GM19025 (cell line): ENCODE data around the gene ARHGEF4.

Source experiments
- ATAC-seq: cut with Tn5 transposase; IDR thresholded peaks from one replicate; pipeline ENCODE4 v1.9.1; 2021; ENCODE audit warnings: mild to moderate bottlenecking, low read depth, moderate library complexity; ENCODE audit not compliant: unreplicated experiment

ARHGEF4 gene

DNA sequence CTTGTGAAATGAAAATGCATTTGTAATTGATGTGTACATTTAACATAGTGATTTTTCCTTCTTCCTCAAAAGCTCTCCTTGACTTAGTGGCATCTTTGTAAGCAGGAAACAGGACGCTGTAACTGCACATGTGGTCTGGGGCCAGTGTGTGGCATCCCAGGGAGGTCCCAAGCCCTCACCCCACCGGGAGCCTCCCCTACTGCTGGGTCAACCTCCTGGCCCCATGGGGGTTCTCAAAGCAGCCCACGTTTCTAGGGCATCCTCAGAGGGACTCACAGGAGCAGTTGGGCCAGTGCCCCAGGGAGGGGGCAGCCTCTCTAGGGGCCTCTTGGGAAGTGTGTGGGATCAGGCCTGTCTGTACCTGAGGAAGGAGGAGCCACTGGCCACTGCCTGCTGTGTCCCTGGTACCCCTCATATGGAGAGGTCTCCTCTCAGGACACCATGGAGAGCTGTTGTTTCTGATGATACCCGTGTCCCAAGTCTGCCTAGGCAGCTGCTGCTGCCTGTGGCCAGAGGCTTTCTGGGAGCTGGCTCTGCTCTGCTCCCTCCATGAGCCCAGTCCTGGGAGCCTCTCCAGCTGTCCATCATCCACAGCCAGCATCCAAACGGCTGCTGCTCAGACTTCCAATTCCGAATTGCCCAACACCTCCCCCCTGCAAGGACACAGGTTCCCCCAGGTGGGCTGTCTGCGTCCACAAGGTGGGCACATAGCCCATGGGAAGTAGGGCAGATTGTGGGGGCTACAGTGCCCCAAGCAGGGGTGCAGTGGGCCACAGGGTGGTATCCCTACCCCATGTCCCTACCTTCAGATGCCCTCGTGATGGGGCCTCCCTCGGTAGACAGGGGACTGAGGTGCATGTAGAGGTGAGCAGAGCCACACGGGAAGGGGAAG is 13.4 kb downstream of the ARHGEF4 start:
- ATAC-seq, result no peak

DNA sequence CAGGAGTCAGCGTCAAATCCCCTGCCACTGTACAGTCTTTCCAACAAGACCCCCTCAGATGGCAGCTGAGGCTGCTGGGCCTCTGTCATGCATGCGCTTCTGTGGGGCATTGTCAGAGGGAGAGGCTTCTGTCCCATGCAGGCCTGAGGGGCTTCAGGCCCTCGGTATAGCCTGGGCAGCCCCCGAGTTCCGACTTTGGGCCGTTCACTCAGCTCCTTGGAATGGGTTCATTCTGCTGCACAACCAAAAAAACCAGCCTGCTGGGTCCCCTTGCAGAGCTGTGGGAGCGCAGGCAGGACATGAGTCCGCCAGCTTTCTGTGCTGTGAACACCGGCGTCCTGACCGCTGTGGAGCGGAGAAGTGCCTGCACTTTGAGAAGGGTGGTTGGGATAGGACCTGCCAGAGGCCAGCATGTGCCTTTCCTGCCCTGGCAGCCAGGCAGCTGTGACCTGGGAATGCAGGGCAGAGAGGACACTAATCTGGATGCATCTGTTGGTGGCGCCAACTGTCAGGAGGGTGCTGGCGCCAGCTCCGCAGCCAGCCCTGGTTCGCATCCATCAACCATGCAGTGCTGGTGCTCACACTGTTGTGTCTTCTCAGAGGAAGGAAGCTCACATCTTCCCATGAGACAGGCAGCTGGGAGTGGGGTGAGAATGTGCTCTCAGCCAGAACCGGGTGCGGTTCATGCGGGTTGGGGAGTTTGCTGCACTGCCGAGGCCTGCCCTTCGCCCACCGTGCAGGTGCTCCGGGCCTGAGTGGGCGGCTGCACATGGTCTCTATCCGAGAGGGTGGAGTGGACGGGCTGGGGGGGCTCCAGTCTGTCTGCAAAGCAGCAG is 14.3 kb downstream of the ARHGEF4 start:
- no peak for ATAC-seq

DNA sequence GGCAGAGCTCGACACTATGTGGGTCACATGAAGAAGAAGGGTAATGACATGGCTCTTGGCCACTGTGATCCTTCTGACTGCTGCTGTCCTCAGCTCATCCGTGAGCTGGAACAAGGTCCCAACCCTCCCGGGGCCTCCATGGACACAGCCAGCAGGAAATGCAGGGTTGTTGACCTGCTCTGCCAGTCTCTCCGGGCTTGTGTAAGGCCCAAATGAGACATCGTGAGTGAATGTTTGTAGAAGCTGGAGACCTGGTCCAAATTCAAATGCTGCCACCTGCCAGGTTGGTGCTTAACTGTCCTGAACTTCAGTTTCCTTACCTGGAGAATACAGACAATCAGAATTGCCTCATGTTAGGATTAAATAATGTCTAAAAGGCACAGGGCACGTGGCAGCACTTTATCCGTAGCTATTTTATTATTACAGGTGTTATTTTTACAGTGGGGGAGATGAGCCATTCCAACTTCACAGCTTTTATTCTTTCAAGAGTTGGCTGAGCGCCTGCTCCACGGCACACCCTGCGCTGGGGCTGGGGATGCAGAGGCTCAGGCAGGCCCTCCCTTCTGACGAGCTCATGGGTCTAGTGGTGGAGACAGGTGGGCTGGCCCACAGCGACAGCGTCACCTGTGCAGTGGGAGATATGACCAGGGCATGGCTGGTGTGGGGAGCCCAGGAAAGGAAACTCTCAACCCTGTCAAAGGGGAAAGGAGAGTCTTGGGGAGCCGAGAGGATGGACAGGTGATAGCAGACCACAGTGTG is 15.1 kb downstream of the ARHGEF4 start:
- ATAC-seq, result no peak

DNA sequence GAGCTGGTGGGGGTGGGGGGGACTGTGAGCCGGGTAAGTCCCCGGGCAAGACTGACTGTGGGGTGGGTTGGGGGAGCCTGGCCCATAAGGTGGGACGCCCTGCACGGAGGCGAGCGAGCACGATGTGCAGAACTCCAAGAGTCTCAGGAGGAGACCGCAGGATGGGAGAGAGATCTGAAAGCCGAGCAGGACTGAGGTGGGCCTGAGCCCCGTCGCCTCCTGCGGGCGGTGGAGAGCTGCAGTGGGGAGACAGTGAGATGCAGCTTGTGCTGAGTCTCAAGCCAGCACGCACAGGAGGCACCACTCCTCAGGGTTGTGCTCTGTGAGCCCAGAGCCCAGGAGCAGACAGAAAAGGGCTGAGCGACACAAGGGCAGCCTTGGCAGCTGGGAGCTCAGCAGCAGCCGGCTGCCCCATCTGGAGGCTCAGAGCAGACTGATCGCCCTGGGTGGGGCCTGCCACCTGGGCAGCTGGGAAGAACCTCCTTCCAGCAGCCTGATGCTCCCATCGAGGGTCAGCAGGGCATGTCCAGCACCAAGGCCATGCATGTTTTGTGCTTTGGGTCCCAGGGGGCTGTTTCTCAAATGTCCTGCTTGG is 15.9 kb downstream of the ARHGEF4 start:
- no peak for ATAC-seq

DNA sequence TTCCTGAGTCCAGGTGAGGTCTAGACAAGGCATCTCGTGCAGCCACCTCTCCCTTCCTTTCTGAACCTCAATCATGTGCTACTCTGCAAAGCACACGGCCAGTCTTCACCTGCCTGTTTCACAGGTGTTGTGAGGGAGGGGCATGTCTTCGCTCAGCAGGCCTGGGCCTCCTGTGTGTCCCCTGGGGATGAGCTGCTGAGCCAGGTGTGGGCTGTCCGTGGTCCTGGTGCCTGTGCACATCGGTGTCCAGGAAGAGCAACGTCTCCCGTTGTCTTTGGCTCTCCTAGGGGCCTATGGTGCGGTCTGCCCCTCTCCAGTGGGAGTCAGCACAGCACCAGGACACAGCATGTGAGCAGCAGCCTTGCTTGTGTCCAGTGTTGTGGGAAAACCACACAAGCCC is 16.7 kb downstream of the ARHGEF4 start:
- ATAC-seq, result no peak

DNA sequence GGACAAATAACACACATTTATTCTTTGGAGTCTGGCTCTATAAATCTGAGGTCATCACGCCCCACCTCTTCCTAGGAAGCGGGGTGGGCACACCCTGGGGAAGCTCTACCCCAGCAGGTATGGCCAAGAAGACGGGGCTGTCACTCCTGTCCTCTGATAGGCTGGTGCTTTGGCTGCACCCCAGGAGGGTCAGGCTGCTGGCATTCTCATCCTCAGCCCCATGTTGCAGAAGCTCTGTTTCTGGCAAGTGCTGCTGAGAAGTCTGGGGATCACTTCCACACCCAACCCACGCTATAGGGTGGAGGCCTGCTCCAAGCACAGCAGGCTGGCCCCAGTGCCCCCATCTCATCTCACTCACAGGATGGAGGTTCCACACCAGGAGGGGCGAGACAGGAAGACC is 17.6 kb downstream of the ARHGEF4 start:
- ATAC-seq, result no peak

DNA sequence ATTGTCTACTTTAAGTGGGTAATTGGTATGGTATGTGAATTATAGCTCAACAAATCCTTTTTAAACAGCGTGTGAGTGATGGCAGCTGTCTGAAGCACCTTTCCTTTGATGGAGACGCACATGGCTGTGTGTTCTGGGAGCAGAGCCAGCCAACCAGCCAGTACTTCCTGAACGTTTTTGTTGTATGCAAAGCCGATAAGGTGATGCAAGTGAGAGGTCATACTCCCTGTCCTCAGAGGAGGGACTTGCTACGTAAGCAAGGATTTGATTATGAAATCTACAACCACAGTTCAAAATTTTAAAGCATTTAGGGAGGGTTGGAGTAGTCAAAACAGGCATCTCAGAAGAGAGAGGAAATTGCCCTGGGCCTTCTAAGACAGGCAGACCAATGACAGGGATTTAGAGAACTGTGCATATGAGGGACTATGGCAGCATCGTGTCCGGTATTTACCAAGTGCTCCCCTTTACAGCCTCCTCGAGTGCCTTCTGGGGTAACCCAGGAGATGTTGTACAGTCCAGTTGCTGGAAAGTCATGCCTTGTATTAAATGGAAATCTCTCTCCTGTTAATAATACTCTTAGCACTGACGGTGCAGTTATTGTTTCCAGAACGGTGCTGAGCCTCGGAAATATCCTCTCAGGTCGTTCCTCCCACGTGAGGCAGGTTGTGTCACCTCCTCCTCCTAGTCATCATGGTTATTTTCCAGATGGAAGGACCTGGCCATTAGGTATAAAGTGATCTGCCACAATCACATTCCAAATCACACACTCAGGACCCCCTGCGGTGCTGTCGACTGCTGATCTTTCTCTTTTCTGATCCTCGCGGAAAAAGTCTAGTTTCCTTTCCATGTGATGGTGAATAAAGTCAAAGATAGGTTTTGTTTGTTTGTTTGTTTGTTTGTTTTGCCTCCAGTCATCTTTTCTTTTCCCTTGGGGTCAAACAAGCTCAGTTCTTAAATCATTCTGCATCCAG is 28.4 kb downstream of the ARHGEF4 start:
- ATAC-seq, result no peak

DNA sequence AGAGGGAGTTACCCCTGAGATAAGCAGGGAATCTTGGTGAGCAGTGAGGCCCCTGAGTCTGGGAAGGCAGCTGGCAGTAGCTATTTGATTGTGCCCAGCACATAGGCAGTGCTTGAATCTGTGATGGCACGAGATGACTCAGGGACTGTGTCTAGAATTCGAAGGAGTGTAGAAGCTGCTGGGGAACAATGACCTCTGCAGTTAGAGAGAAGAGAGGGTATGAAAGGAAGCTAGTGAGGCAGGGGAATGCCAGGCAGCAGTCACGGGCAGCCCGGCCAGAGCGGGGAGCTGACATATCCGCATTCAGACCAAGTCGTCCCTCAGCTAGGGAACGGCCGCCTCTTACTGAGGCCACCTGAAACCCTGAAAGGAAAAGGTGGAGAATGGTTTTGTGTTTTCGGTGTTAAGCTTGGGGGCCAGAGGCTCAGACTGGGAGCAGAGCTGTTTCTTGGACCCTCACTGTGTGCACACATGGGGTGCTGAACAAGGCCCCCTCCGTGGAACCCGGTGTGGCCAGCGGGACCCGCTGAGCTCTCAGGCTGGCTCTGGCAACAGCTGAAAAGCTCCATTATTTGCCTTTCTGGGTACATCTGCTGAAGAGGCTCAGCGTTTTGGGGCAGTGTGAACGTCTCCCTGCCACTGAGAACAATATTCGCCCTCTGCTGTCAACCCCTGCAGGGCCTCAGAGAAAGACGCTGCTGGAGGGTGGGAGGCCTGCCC is 32.9 kb downstream of the ARHGEF4 start:
- no peak for ATAC-seq

DNA sequence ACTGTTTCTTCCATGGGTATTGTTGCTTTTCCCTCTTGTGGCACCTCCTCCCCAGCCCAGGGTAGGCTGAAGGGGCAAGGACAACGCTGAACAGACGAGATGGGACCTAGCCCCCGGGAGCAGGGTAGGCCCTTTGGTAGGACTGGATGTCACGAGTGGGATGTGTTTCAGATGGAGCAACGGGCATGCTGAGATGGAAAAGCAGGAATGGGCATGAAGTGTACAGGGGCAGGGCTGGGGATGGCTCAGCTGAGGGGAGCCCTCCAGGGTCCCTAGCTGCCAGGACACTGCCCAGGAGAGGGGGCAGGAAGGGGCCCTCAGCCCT is 33.4 kb downstream of the ARHGEF4 start:
- ATAC-seq, result no peak

DNA sequence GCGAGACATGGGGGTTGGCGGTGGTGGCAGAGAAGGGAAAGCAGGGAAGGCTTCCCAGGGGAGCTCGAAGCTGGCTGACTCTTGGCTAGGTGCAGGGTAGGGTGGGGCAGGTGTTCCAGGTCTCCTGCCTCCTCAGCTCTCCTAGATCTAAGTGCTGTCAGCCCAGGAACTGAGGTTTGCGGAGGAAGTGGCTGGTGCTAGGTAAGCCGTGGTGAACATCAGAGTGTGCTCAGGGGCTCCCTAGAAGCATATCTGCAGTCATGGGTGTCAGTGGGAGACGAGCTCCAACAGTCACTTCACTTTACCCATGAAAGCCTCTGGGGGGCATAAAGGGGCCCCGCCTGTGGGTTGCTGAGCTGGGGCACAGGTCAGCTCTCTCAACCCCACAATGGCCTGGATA is 34.1 kb downstream of the ARHGEF4 start:
- ATAC-seq, result no peak

DNA sequence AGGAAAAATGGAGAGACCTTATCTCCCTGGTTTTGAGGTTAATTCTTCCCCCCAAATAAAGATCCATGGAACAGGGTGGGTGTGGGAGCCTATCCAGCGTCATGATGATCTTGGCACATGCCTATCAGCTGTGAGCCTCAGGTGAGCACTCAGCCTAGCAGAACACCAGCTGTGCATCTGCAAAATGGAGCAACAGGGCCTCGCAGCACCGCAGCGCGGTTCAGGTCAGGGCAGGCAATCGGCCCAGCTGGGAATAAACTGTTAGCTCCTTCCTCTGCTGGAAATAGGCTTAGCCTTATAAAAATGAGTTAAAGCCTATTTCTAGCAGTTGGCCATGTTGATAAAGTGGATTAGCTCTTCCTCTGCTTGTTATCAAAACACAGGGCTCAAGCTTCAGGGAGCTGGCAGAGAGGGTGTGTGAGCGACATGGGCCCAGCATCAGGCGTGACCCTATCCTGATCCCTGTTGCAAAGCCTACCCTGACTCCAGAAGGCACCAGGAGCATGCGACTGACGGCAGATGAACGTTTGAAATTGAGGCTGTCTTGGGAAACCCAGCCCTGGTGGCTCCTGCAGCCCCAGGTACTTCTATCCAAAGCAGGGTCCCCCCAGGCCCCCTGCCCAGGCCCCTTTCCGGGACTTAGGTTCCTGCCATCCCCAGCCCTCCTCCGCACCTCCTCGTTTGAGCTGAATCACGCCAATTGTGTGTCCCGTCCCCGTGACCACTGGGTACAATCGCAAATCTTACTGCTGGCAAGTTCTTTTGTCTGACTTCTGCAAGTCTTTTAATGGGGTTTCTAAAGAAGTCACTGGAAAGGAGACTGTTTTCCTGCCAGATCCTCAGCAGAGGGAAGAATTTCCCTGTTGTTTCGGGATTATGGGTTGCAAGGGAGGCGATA is 35.4 kb downstream of the ARHGEF4 start:
- ATAC-seq, result no peak

DNA sequence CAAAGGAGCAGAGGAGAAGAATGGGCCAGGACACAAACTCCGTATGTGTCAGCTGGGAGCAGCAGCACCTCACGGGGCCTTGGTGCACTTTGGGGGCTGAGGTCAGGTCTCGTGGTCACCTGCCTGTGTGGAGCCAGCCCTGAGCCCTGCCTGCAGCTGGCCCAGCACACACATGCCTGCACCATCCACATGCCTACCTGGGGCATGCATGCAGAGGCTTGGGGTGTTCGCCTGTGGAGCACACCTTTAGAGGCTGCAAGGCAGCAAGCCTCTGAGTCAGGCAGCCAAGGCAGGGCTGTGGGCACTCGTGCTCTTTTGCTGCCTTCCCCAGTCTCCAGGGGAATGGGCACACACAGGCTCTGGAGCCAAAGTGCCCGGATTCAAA is 36.0 kb downstream of the ARHGEF4 start:
- ATAC-seq, result no peak

DNA sequence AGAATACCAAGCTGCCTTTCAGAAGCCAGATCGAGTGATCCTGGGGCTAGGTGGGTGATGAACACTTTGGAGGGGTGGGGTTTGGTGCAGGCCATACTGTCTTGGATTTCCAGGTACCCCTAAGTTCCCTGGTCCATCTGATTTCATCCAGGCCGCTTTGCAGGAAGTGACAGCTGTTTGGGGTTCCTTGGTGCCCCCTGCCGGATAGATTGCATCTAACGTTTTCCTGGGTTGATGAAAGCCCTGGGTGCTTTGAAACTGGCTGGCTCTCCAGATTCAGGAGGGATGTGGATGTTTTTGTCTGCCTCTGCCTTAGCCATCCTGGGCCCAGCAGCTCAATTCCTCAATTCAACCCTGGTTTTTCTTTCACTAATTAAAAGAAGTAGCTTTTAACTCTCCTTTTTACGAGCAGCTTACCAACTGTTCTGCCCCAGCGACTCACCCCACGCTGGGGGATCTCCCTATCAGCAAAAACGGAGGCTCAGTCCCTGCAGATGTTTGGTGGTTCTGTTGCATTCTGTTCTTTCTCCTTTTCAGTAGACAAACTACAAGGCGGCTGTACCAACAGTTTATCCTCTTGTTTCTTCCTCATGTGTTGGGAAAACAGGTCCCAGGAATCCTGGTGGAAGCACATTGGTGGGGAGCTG is 37.1 kb downstream of the ARHGEF4 start:
- peak; percentile 80 for ATAC-seq

DNA sequence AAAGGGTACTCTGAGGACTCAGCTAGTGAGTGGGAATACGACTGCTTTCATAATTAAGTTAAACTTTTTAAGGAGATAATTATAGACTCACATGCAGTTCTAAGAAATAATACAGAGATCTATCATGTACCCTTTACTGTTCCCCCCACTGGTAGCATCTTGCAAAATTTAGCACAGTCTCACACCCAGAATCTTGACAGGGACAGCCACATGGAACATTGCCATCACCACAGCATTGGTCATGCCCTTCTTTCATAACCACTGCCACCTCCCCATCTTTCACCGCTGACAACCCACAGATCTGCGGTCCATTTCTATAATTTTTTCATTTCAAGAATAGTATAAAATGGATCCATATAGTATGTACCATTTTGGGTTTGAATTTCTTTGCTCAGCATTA is 37.8 kb downstream of the ARHGEF4 start:
- no peak for ATAC-seq

DNA sequence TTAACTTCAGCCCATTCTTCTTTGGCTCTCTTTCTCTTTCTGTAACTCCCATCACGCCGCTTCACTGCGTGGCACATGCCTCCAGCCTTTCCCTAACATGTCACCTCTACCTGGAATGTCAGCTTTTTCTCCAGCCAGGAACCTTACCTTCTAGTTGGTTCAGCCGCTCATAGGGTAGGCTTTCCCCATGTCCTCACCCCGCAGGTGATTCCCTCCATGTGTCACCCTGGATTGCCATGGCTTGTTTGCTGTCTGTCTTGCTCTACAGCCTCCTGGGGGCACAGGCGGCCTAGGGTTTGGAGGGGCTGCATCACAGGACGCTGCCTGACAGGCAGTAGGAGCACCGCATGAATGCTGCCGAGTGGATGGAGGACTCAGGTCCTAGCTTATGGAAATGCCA is 39.2 kb downstream of the ARHGEF4 start:
- ATAC-seq, result no peak

DNA sequence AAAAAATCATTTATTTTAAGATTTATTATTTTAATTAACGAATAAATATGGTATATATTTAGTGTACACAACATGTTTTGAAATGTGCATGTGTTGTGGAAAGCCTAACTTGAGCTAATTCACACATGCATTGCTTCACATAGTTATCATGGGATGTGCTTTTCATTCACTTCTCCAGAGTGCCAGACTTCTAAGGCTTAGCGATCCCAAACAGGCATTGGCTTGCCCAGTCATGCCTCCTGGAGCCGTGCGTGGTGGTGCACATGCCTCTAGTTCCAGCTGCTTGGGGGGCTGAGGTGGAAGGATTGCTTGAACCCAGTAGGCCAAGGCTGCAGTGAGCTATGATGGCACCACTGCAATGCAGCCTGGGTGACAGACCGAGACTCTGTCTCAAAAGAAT is 40.5 kb downstream of the ARHGEF4 start:
- ATAC-seq, result no peak

DNA sequence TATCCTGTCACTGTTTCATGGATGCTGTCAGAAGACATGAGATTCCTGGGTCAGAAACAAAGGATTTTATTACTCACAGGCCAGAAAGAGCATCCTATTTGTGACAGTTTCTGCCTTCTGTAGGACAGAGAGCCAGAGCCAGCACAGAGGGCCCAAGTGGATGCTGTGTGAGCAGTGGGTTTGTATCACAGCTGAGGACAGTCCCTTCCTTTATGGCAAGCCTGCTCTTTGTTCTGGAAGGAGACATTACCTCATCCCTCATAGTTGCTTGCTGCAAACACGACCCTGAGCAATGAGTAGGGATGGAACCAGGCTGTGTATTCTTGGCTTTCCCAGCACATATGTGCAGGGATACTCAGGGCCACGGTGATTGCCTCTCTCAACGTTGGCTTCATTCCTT is 41.6 kb downstream of the ARHGEF4 start:
- no peak for ATAC-seq

DNA sequence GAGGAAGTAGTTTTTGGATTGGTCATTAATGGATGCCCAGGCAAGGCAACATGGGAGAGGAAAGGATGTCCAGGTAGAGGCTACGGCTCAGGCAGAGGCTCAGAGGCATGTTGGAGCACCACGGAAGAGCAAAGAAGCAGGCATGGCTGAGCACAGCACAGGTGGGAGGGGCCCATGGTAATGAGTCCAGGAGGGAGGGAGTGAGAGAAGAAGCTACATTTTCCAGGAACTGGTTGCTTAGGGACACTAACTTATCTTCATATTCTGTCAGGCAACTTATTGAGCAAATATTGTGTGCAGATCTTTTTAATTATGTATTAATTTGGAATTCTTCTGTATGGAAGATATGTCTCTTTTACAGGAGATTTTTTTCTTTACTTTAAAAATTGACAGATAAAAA is 42.2 kb downstream of the ARHGEF4 start:
- no peak for ATAC-seq
